Hypothalamus (tissue), 51 donors: ENCODE measurements around the gene ROMO1.
"Not testable (repeated sequence)": the region's sequence is repeated elsewhere in the genome, so short reads cannot be mapped to it uniquely, and the experiment has no call there.

Source experiments
- DNase-seq, 51 donors: peaks; one replicate each; lab custom pipeline; 2025; lab: John Stamatoyannopoulos, UW

ROMO1 gene

GRCh38 chr20:35709259-35709658 lies 10.1 kb downstream of the ROMO1 start:
- DNase-seq: no peak

- no peak for DNase-seq
These were observed 10.8 kb downstream of the ROMO1 start for GRCh38 chr20:35710039-35710438.

GRCh38 chr20:35710884-35711587 lies 11.8 kb downstream of the ROMO1 start:
- DNase-seq: no peak

- DNase-seq: no peak
These were observed 12.5 kb downstream of the ROMO1 start for GRCh38 chr20:35711588-35712209.

- not testable (repeated sequence) for DNase-seq
These were observed 13.9 kb downstream of the ROMO1 start for GRCh38 chr20:35713120-35713519.

- DNase-seq: no peak
These were observed 14.9 kb downstream of the ROMO1 start for GRCh38 chr20:35714127-35714526.

GRCh38 chr20:35715652-35716051 lies 16.4 kb downstream of the ROMO1 start:
- no peak for DNase-seq

GRCh38 chr20:35716330-35716729 lies 17.1 kb downstream of the ROMO1 start:
- no peak for DNase-seq

GRCh38 chr20:35718321-35718720 lies 19.1 kb downstream of the ROMO1 start:
- not testable (repeated sequence) for DNase-seq

GRCh38 chr20:35718972-35719635 lies 19.9 kb downstream of the ROMO1 start:
- DNase-seq: no peak

- DNase-seq: no peak
These were observed 20.5 kb downstream of the ROMO1 start for GRCh38 chr20:35719717-35720116.

- DNase-seq: no peak
These were observed 21.2 kb downstream of the ROMO1 start for GRCh38 chr20:35720165-35721123.

GRCh38 chr20:35721219-35721618 lies 22.0 kb downstream of the ROMO1 start:
- DNase-seq: no peak

- DNase-seq: no peak
These were observed 22.4 kb downstream of the ROMO1 start for GRCh38 chr20:35721621-35722020.

- DNase-seq: not testable (repeated sequence)
These were observed 24.1 kb downstream of the ROMO1 start for GRCh38 chr20:35723275-35723639.

- DNase-seq: not testable (repeated sequence)
These were observed 24.6 kb downstream of the ROMO1 start for GRCh38 chr20:35723652-35724320.

- no peak for DNase-seq
These were observed 25.4 kb downstream of the ROMO1 start for GRCh38 chr20:35724321-35725230.

- DNase-seq: no peak
These were observed 27.9 kb downstream of the ROMO1 start for GRCh38 chr20:35726842-35727711.
